ENCODE results near the gene OCA2. TPM values are rescaled to one million over a fixed set of nuclear protein-coding genes. Genes with fewer than 3 reads are reported as not detected.
"Not testable (repeated sequence)": the region's sequence is repeated elsewhere in the genome, so short reads cannot be mapped to it uniquely, and the experiment has no call there.

The OCA2 gene
- total and polyA plus RNA-seq, 10 donors = 0.39 to 3.0 (median 1.0) TPM

DNA sequence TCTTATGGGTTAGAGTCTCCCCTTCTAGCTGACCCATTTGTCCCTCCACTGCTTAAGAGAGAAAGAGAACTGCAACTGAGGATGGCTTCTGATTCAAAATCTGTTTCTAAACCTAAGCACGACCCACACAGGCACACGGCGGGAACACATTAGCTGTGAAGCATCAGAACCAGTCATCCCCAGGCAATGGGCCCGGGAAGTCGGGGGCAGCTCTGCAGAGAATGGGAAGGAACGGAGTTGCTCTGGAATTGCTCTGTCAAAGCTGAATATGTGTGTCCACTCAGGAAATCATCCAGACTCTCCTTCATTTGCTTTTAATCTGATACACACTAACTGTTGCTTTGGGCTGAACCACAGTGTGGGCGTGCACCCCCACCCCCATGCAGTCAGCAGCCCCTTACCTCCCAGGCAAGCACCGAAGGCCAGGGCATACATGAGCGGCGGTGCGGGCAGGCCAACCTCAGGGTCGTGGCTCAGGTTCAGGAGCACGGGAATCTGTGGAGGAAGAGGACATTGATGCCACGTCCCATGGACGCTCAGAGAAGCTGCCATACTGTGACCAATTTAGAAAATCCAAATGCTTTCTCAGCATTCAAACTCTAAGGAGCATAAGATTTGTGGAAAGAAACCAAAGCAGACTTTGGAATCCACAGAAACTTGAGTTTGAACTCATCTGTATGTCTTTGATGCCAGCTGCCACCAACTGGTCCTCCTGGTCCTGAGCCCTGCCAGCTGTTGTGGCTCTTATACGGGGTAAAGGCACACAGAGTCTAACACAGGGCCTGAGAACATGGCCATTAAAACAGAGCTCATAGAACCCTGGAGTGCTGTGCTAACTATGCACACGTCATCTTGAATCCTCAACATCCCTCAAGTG is 247.9 kb downstream of the OCA2 start:
- no peak for DNase-seq
- TF ChIP-seq, protein P1, sequence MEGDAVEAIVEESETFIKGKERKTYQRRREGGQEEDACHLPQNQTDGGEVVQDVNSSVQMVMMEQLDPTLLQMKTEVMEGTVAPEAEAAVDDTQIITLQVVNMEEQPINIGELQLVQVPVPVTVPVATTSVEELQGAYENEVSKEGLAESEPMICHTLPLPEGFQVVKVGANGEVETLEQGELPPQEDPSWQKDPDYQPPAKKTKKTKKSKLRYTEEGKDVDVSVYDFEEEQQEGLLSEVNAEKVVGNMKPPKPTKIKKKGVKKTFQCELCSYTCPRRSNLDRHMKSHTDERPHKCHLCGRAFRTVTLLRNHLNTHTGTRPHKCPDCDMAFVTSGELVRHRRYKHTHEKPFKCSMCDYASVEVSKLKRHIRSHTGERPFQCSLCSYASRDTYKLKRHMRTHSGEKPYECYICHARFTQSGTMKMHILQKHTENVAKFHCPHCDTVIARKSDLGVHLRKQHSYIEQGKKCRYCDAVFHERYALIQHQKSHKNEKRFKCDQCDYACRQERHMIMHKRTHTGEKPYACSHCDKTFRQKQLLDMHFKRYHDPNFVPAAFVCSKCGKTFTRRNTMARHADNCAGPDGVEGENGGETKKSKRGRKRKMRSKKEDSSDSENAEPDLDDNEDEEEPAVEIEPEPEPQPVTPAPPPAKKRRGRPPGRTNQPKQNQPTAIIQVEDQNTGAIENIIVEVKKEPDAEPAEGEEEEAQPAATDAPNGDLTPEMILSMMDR (IDR thresholded peaks at IDR 0.05 in 8 of 11, conservative IDR thresholded peaks at IDR 0.05 in 3 of 11) = no peak
- no peak for TF ChIP-seq POLR2AphosphoS5 (IDR thresholded peaks at IDR 0.05)
- TF ChIP-seq POLR2A (IDR thresholded peaks at IDR 0.05) = no peak
- no peaks in the 10 kb centered on the region for H3K27me3 ChIP-seq (replicated peaks in 1 of 7)
- no peaks in the 10 kb centered on the region for H3K4me1 ChIP-seq
- intact Hi-C loops (cut with DNase I; ENCODE audit: low total_unique reads) = no loop called here
- H3K9me3 ChIP-seq = peaks cover 0 to 71% (median 16%) of the 10 kb centered on the region in 8 donors
- WGBS, 5 donors = 83 to 93% (median 91%) methylated on average over 17 of the region's 17 CpGs
- H3K36me3 ChIP-seq = no peaks in the 10 kb centered on the region
- no peak overlapping the region for H3K4me3 ChIP-seq
- H3K27ac ChIP-seq = no peak overlapping the region

DNA sequence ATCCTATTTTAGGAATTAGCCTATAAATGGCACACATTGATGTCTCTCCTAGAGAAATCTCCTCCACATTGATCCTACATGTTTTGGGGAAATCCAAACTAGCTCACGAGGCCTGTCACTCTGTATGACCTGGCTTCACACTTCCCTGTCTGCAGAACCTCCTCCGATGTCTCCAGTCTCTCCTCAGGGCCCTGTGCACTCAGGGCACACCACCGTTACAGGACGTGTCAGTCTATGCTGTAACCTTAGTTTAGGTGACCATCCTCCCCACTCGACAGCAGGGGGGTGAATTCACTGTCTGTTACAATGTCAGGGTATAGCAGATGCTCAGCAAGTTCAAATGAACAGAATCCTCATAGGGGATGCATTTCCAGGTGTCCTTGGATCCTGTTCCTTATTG is 249.1 kb downstream of the OCA2 start:
- no peak overlapping the region for H3K4me3 ChIP-seq
- intact Hi-C loops (cut with DNase I; ENCODE audit: low total_unique reads) = no loop called here
- no peaks in the 10 kb centered on the region for H3K27me3 ChIP-seq (replicated peaks in 1 of 7)
- no peak overlapping the region for H3K27ac ChIP-seq
- H3K4me1 ChIP-seq = no peaks in the 10 kb centered on the region
- no peak for DNase-seq
- TF ChIP-seq, protein P1 (IDR thresholded peaks at IDR 0.05 in 8 of 11, conservative IDR thresholded peaks at IDR 0.05 in 3 of 11) = no peak
- TF ChIP-seq POLR2AphosphoS5 (IDR thresholded peaks at IDR 0.05) (no peak), POLR2A (IDR thresholded peaks at IDR 0.05) (no peak)
- H3K36me3 ChIP-seq = no peaks in the 10 kb centered on the region
- WGBS, 5 donors = 74 to 89% (median 81%) methylated on average over 5 of the region's 5 CpGs
- peaks cover 0 to 72% (median 12%) of the 10 kb centered on the region in 8 donors for H3K9me3 ChIP-seq

DNA sequence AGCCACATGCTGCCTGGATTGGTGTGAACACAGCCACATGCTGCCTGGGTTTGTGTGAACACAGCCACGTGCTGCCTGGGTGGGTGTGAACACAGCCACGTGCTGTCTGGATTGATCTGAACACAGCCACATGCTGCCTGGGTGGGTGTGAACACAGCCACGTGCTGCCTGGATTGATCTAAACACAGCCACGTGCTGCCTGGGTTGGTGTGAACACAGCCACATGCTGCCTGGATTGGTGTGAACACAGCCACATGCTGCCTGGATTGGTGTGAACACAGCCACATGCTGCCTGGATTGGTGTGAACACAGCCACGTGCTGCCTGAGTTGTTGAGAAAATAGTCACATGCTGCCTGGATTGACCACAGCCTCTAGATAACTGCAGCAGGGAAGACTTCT is 250.2 kb downstream of the OCA2 start:
- intact Hi-C loops (cut with DNase I; ENCODE audit: low total_unique reads); H3K4me1 ChIP-seq; H3K36me3 ChIP-seq; H3K27me3 ChIP-seq (replicated peaks in 1 of 7); H3K4me3 ChIP-seq; H3K27ac ChIP-seq; DNase-seq: not testable (repeated sequence)
- peaks cover 0 to 61% (median 9%) of the 10 kb centered on the region in 8 donors for H3K9me3 ChIP-seq
- WGBS, 5 donors = 56 to 88% (median 65%) methylated on average over 5 of the region's 5 CpGs

DNA sequence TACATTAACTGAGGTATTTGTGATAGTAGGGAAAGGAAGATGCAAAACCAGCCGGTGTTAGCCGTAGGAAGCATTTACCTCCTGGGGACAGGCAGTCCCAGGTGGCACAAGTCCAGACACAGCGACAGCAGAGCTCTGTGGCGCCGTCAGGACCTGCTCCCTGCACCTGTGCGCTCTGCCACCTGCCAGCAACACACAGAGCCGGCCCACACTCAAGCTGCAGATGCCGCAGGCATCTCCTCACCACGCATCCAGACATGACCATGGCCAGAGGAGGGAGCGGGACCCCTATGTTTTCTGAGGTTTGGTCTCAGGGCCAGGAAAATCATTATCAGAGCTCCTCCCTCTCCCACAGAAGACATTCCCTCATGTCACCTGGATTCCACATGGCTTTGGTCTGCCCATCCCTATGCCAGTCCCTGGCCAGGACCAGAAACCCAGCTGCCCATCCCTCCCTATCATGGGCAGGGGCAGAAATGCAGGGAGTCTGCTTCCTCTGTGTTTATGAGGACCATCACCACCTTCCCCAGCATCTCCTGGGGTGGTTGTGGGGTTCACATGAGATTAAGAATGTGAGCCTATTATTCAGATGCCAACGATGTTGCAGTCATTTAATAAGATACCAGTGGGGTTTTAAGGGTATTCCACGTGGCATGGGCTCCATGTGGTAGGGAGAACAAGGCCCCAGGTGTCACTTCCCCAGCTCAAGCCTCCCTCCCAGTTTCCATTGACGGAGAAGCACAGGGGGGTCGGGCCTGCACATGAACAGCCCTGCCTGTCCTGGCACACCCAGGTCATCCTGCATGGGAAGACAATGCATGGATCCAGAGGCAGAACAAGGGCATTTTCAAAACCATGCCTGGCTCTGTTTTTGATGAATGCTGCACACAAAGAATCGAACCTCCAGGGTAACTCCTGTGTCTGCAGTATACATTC is 251.1 kb downstream of the OCA2 start:
- Histone ChIP-seq H3K9me3 (peaks cover 0 to 56% (median 7%) of the 10 kb centered on the region in 8 donors), H3K36me3 (no peaks in the 10 kb centered on the region), H3K4me1 (no peaks in the 10 kb centered on the region), H3K27me3 (replicated peaks in 1 of 7) (no peaks in the 10 kb centered on the region), H3K4me3 (no peak overlapping the region), H3K27ac (no peak overlapping the region)
- DNase-seq = no peak
- intact Hi-C loops (cut with DNase I; ENCODE audit: low total_unique reads) = no loop called here
- WGBS, 5 donors = 80 to 93% (median 89%) methylated on average over 7 to 15 of the region's 15 CpGs
- TF ChIP-seq, protein P1 (IDR thresholded peaks at IDR 0.05 in 8 of 11, conservative IDR thresholded peaks at IDR 0.05 in 3 of 11) = no peak
- TF ChIP-seq POLR2A (IDR thresholded peaks at IDR 0.05) = no peak
- no peak for TF ChIP-seq POLR2AphosphoS5 (IDR thresholded peaks at IDR 0.05)
